Activated naive CD4-positive, alpha-beta T cell treated with anti-CD3 and anti-CD28 coated beads for 36 hours (primary cell): ENCODE measurements around the gene FOXJ1. TPM values are rescaled to one million over a fixed set of nuclear protein-coding genes. Genes with fewer than 3 reads are reported as not detected.
A peak's percentile ranks its signal among the peaks of the same experiment; 100 is the strongest.

Source experiments
- CTCF ChIA-PET: fragments of 350-600 bp; sonication (Branson Sonifier 250); formaldehyde crosslinking; loops from one replicate; lab custom pipeline; 2021; ENCODE audit warnings: antibody characterized with exemption; lab: Charles Lee
- DNase-seq: peaks from one replicate; pipeline ENCODE4 v3.0.0-alpha.2; 2020
- H3K27ac Mint-ChIP-seq: one replicate; pipeline ENCODE4 v1.8.0; 2021; ENCODE audit warnings: mild to moderate bottlenecking, mixed read lengths
- H3K27me3 Mint-ChIP-seq: one replicate; pipeline ENCODE4 v1.8.0; 2021; ENCODE audit warnings: low read depth, mixed read lengths
- H3K36me3 Mint-ChIP-seq: one replicate; pipeline ENCODE4 v1.8.0; 2021; ENCODE audit warnings: low read depth, mixed read lengths
- H3K4me1 Mint-ChIP-seq: one replicate; pipeline ENCODE4 v1.8.0; 2021; ENCODE audit warnings: low read depth, mixed read lengths
- H3K4me3 Mint-ChIP-seq: one replicate; pipeline ENCODE4 v1.8.0; 2021; ENCODE audit warnings: mild to moderate bottlenecking, moderate library complexity, mixed read lengths
- H3K9me3 Mint-ChIP-seq: one replicate; pipeline ENCODE4 v1.8.0; 2021; ENCODE audit warnings: mixed read lengths
- intact Hi-C: fragments of 100-400 bp; cut with micrococcal nuclease; formaldehyde crosslinking; loops from one replicate; pipeline ENCODE4 v1.15.1; 2023
- total RNA-seq, 2 experiments: library from RNA; stranded (reverse); gene quantifications; one replicate each; pipeline ENCODE4 v1.2.3, GENCODE V29; 2021

FOXJ1 gene
- total RNA-seq, 2 experiments from 2014 or later, result 0.60 to 0.84 TPM

GRCh38 chr17:76148015-76148326 lies 6.9 kb upstream of the FOXJ1 start:
- Mint-ChIP-seq H3K27ac (no peak overlapping the region), H3K4me1 (peaks cover 64% of the 10 kb centered on the region), H3K36me3 (peaks cover 44% of the 10 kb centered on the region), H3K4me3 (no peak overlapping the region), H3K27me3 (no peaks in the 10 kb centered on the region), H3K9me3 (no peaks in the 10 kb centered on the region)
- CTCF ChIA-PET, result no interaction called here
- intact Hi-C loops, result no loop called here
- no peak for DNase-seq

GRCh38 chr17:76147211-76148014 lies 6.4 kb upstream of the FOXJ1 start:
- intact Hi-C loops, result no loop called here
- Mint-ChIP-seq H3K9me3 (no peaks in the 10 kb centered on the region), H3K36me3 (peaks cover 39% of the 10 kb centered on the region), H3K27ac (peak overlapping the region; percentile 90), H3K4me1 (peaks cover 64% of the 10 kb centered on the region), H3K4me3 (no peak overlapping the region), H3K27me3 (no peaks in the 10 kb centered on the region)
- CTCF ChIA-PET, result interaction anchor here (0.6 kb wide), 1 partner anchor 141 kb away, joined by 3 read pairs; no protein-coding TSS in a partner anchor
- no peak for DNase-seq

GRCh38 chr17:76146053-76146851 lies 5.2 kb upstream of the FOXJ1 start:
- intact Hi-C loops, result no loop called here
- peak; percentile 49 for DNase-seq
- peak overlapping the region; percentile 90 for H3K27ac Mint-ChIP-seq
- peaks cover 29% of the 10 kb centered on the region for H3K36me3 Mint-ChIP-seq
- H3K27me3 Mint-ChIP-seq, result no peaks in the 10 kb centered on the region
- H3K9me3 Mint-ChIP-seq, result no peaks in the 10 kb centered on the region
- peak overlapping the region; percentile 45 for H3K4me3 Mint-ChIP-seq
- CTCF ChIA-PET, result interaction anchor here (0.6 to 2.3 kb wide), 6 partner anchors 19 to 143 kb away, joined by 3 to 17 read pairs (median 4); no protein-coding TSS in a partner anchor
- H3K4me1 Mint-ChIP-seq, result peaks cover 61% of the 10 kb centered on the region

GRCh38 chr17:76145231-76146052 lies 4.4 kb upstream of the FOXJ1 start:
- CTCF ChIA-PET, result interaction anchor here (0.5 to 3.3 kb wide), 8 partner anchors 7 to 142 kb away, joined by 3 to 17 read pairs (median 4); no protein-coding TSS in a partner anchor
- H3K27me3 Mint-ChIP-seq, result no peaks in the 10 kb centered on the region
- peaks cover 23% of the 10 kb centered on the region for H3K36me3 Mint-ChIP-seq
- DNase-seq, result peak; percentile 79
- H3K4me1 Mint-ChIP-seq, result peaks cover 60% of the 10 kb centered on the region
- H3K9me3 Mint-ChIP-seq, result no peaks in the 10 kb centered on the region
- intact Hi-C loops, result loop anchor here (1.0 kb wide), 1 partner anchor 35 kb away; no protein-coding TSS in a partner anchor
- H3K27ac Mint-ChIP-seq, result peak overlapping the region; percentile 90
- H3K4me3 Mint-ChIP-seq, result peak overlapping the region; percentile 45

- CTCF ChIA-PET, result interaction anchor here (0.7 to 3.3 kb wide), 6 partner anchors 10 to 137 kb away, joined by 3 to 28 read pairs (median 6); no protein-coding TSS in a partner anchor
- Mint-ChIP-seq H3K36me3 (peaks cover 12% of the 10 kb centered on the region), H3K4me1 (peaks cover 63% of the 10 kb centered on the region), H3K27ac (peak overlapping the region; percentile 37), H3K27me3 (peaks cover 2% of the 10 kb centered on the region), H3K9me3 (no peaks in the 10 kb centered on the region), H3K4me3 (peak overlapping the region; percentile 14)
- DNase-seq, result no peak
- intact Hi-C loops, result no loop called here
Measured at GRCh38 chr17:76142585-76143041, 1.6 kb upstream of the FOXJ1 start.

- Mint-ChIP-seq H3K4me1 (peaks cover 61% of the 10 kb centered on the region), H3K4me3 (peak overlapping the region; percentile 72), H3K27ac (no peak overlapping the region), H3K9me3 (no peaks in the 10 kb centered on the region), H3K27me3 (peaks cover 2% of the 10 kb centered on the region), H3K36me3 (peaks cover 7% of the 10 kb centered on the region)
- CTCF ChIA-PET, result interaction anchor here (0.9 to 3.3 kb wide), 6 partner anchors 10 to 138 kb away, joined by 3 to 28 read pairs (median 8); no protein-coding TSS in a partner anchor
- intact Hi-C loops, result no loop called here
- DNase-seq, result no peak
Measured at GRCh38 chr17:76142039-76142584, 1.1 kb upstream of the FOXJ1 start.

GRCh38 chr17:76140661-76141211 lies 309 bp downstream of the FOXJ1 start:
- Mint-ChIP-seq H3K4me3 (peak overlapping the region; percentile 72), H3K4me1 (peaks cover 52% of the 10 kb centered on the region), H3K36me3 (peaks cover 3% of the 10 kb centered on the region), H3K27ac (no peak overlapping the region), H3K27me3 (peaks cover 2% of the 10 kb centered on the region), H3K9me3 (no peaks in the 10 kb centered on the region)
- CTCF ChIA-PET, result interaction anchor here (0.6 to 3.2 kb wide), 6 partner anchors 17 to 139 kb away, joined by 3 to 19 read pairs (median 5); no protein-coding TSS in a partner anchor
- no peak for DNase-seq
- intact Hi-C loops, result loop anchor here (1.0 to 2.0 kb wide), 2 partner anchors 40 to 132 kb away; no protein-coding TSS in a partner anchor

- DNase-seq, result peak; percentile 25
- intact Hi-C loops, result loop anchor here (2.0 kb wide), 1 partner anchor 133 kb away; no protein-coding TSS in a partner anchor
- Mint-ChIP-seq H3K4me3 (peak overlapping the region; percentile 60), H3K9me3 (no peaks in the 10 kb centered on the region), H3K27me3 (peaks cover 2% of the 10 kb centered on the region), H3K36me3 (peaks cover 3% of the 10 kb centered on the region), H3K4me1 (peaks cover 51% of the 10 kb centered on the region), H3K27ac (no peak overlapping the region)
- CTCF ChIA-PET, result interaction anchor here (0.9 to 1.6 kb wide), 3 partner anchors 18 to 139 kb away, joined by 3 to 6 read pairs (median 5); no protein-coding TSS in a partner anchor
Measured at GRCh38 chr17:76139801-76140660, 1.0 kb downstream of the FOXJ1 start.

- H3K27ac Mint-ChIP-seq, result no peak overlapping the region
- peaks cover 2% of the 10 kb centered on the region for H3K27me3 Mint-ChIP-seq
- intact Hi-C loops, result no loop called here
- DNase-seq, result no peak
- H3K4me3 Mint-ChIP-seq, result peak overlapping the region; percentile 57
- H3K36me3 Mint-ChIP-seq, result no peaks in the 10 kb centered on the region
- peaks cover 45% of the 10 kb centered on the region for H3K4me1 Mint-ChIP-seq
- no peaks in the 10 kb centered on the region for H3K9me3 Mint-ChIP-seq
- CTCF ChIA-PET, result no interaction called here
Measured at GRCh38 chr17:76138896-76139752, 1.9 kb downstream of the FOXJ1 start.
